Thoracic aorta (tissue), 2 donors: ENCODE results near the gene KIAA1217. TPM values are rescaled to one million over a fixed set of nuclear protein-coding genes. Genes with fewer than 3 reads are reported as not detected.
"Not testable (repeated sequence)": the region's sequence is repeated elsewhere in the genome, so short reads cannot be mapped to it uniquely, and the experiment has no call there.

Source experiments
- ATAC-seq: fragments of 150-250 bp; one replicate; pipeline ENCODE4 v1.8.0; 2017; ENCODE audit warnings: low read depth; ENCODE audit not compliant: insufficient number of reproducible peaks, low FRiP score
- DNase-seq: peaks from one replicate; pipeline ENCODE4 v3.0.0-alpha.2; 2020; ENCODE audit warnings: low spot score
- H3K27ac ChIP-seq, 2 donors: fragments of 200-600 bp; sonication (generic); 1 replicate in 1 of 2; 2 replicates in 1 of 2; pipeline ENCODE4 v1.5.1; 2016; ENCODE audit warnings: mild to moderate bottlenecking in 2 of 2, moderate library complexity in 2 of 2
- H3K27me3 ChIP-seq: fragments of 200-600 bp; sonication (generic); replicated peaks from 2 replicates; pipeline ENCODE4 v1.6.0; 2016; ENCODE audit warnings: mild to moderate bottlenecking; ENCODE audit not compliant: insufficient read depth
- H3K36me3 ChIP-seq: fragments of 200-600 bp; sonication (generic); one replicate; pipeline ENCODE4 v1.5.1; 2016
- H3K4me1 ChIP-seq, 2 donors: fragments of 200-600 bp; sonication (generic); 1 replicate in 1 of 2; 2 replicates in 1 of 2; pipeline versions ENCODE4 v1.5.1 to v1.6.0; 2016; ENCODE audit warnings: low read depth in 2 of 2, mild to moderate bottlenecking in 1 of 2; ENCODE audit not compliant: control insufficient read depth in 1 of 2
- H3K4me3 ChIP-seq: fragments of 200-600 bp; sonication (generic); 2 replicates; pipeline ENCODE4 v1.5.1; 2016; ENCODE audit warnings: mild to moderate bottlenecking
- H3K9me3 ChIP-seq: fragments of 200-600 bp; sonication (generic); 2 replicates; pipeline ENCODE4 v1.5.1; 2016
- total RNA-seq, 2 donors: library from RNA; depleted of rRNA; stranded (reverse); fragments of >200 nt; gene quantifications; one replicate each; pipeline versions ENCODE4 v1.1.0 to v1.2.3, GENCODE V29; 2016
- TF ChIP-seq, protein P1 (sequence below): fragments of 200-600 bp; sonication (generic); IDR thresholded peaks from one replicate; pipeline ENCODE4 v1.5.1; 2019; ENCODE audit warnings: antibody characterized with exemption

KIAA1217 gene
- total RNA-seq, 2 donors from 2014 or later = 15.2 to 15.6 TPM

DNA sequence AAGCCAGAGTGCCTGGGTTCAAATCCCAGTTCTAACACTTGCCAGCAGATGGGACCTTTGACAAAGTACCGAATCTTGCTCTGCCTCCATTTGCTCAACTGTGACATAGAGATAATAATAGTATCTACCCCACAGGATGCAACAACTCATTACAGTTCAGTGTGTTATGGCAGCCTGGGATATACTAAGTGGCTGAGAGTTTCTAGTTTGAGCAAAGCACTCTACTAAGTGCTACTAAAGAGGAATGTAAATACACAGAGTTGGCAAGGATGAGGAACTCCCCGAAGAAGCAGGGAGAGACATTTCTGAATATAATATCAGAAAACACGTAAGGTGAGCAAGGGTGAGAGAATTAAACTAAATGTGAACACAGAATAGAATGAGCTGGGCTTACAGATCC is 271.5 kb downstream of the KIAA1217 start:
- Histone ChIP-seq H3K4me3 (no peak overlapping the region), H3K36me3 (no peaks in the 10 kb centered on the region), H3K27me3 (no peaks in the 10 kb centered on the region), H3K9me3 (no peaks in the 10 kb centered on the region), H3K27ac (no peak overlapping the region), H3K4me1 (peaks cover 0 to 3% of the 10 kb centered on the region in 2 donors)
- ATAC-seq (no peak), DNase-seq (no peak)
- TF ChIP-seq, protein P1, sequence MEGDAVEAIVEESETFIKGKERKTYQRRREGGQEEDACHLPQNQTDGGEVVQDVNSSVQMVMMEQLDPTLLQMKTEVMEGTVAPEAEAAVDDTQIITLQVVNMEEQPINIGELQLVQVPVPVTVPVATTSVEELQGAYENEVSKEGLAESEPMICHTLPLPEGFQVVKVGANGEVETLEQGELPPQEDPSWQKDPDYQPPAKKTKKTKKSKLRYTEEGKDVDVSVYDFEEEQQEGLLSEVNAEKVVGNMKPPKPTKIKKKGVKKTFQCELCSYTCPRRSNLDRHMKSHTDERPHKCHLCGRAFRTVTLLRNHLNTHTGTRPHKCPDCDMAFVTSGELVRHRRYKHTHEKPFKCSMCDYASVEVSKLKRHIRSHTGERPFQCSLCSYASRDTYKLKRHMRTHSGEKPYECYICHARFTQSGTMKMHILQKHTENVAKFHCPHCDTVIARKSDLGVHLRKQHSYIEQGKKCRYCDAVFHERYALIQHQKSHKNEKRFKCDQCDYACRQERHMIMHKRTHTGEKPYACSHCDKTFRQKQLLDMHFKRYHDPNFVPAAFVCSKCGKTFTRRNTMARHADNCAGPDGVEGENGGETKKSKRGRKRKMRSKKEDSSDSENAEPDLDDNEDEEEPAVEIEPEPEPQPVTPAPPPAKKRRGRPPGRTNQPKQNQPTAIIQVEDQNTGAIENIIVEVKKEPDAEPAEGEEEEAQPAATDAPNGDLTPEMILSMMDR = no peak

DNA sequence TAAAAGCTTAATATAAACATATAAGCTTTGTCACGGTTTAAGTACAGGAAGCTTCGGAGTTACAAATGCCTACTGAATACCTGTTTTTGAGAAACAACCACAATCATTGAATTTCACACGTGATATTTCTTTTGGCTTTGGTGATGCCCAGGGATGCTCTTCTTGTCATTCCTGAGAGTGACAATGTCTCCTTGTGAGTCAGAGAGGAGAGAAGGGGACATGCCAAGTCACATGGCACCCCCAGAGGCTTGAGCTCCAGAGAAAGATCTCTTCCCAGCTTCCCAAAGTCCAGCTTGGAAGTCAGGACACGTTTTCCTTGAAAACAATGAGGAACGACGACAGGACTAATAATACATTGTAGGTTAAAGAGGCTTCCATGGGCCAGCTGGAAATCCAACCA is 272.3 kb downstream of the KIAA1217 start:
- Histone ChIP-seq H3K4me3 (no peak overlapping the region), H3K27me3 (no peaks in the 10 kb centered on the region), H3K27ac (no peak overlapping the region), H3K9me3 (no peaks in the 10 kb centered on the region), H3K36me3 (no peaks in the 10 kb centered on the region), H3K4me1 (peaks cover 0 to 3% of the 10 kb centered on the region in 2 donors)
- no peak for DNase-seq
- ATAC-seq = no peak
- TF ChIP-seq, protein P1 = no peak

DNA sequence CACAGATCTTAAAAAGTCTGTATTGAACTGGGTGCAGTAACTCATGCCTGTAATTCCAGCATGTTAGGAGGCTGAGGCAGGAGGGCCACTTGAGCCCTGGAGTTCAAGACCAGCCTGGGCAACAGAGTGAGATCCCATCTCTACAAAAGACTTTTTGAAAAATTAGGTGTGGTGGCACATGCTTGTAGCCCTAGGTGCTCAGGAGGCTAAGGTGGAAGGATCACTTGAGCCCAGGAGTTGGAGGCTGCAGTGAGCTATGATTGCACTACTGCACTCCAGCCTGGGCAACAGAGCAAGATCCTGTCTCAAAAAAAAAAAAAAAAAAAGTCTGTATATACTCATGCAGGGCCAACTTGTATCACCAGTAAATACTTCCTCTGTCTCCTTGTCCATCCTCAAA is 273.8 kb downstream of the KIAA1217 start:
- DNase-seq, H3K4me1 ChIP-seq, H3K9me3 ChIP-seq, H3K27ac ChIP-seq, H3K36me3 ChIP-seq, H3K4me3 ChIP-seq, ATAC-seq, H3K27me3 ChIP-seq: not testable (repeated sequence)

DNA sequence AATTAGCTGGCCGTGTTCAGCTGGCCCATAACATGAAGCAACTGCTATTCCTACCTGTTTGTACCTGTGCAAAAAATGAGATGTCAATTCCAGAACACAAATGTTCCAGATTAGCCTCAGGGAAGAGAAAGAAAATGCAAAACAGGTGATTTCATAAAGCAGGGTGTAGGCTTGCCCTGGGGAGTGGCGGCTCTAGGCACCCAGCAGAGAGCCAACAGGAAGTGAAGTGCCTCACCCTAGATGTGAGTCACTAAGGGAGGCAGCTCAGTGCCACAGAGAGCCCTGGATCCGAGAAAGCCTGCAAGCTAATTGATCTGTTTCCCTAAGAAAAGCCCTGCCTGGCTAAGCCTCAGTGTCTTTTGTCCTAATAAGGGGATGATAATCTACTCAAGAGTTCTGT is 274.8 kb downstream of the KIAA1217 start:
- no peaks in the 10 kb centered on the region for H3K36me3 ChIP-seq
- H3K4me3 ChIP-seq = no peak overlapping the region
- peak; percentile 52 for ATAC-seq
- no peaks in the 10 kb centered on the region for H3K27me3 ChIP-seq
- peaks cover 0 to 3% of the 10 kb centered on the region in 2 donors for H3K4me1 ChIP-seq
- no peaks in the 10 kb centered on the region for H3K9me3 ChIP-seq
- DNase-seq = no peak
- H3K27ac ChIP-seq = no peak overlapping the region
- TF ChIP-seq, protein P1 = no peak

DNA sequence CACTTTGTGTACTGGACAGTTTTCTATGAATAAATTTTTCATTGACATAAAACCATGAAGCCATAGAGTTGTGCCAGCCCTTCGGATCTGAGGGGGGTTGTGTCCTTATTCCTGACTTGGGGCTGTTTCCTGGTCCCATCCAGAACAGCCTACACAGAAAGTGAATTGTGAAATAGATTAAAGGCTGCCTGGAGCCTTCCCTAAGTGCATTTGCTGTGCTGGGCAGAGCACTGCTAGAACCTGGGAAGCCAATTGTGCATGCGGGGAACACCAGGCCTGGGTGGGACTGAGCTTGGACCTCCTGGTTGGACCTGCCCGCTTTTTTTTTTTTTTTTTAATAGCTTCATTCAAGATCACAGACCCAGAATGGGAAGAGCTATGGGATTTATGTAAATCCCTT is 275.8 kb downstream of the KIAA1217 start:
- H3K4me1 ChIP-seq = peaks cover 0 to 3% of the 10 kb centered on the region in 2 donors
- no peaks in the 10 kb centered on the region for H3K27me3 ChIP-seq
- no peak for DNase-seq
- no peak overlapping the region for H3K4me3 ChIP-seq
- ATAC-seq = no peak
- no peaks in the 10 kb centered on the region for H3K36me3 ChIP-seq
- no peaks in the 10 kb centered on the region for H3K9me3 ChIP-seq
- TF ChIP-seq, protein P1 = no peak
- no peak overlapping the region for H3K27ac ChIP-seq

DNA sequence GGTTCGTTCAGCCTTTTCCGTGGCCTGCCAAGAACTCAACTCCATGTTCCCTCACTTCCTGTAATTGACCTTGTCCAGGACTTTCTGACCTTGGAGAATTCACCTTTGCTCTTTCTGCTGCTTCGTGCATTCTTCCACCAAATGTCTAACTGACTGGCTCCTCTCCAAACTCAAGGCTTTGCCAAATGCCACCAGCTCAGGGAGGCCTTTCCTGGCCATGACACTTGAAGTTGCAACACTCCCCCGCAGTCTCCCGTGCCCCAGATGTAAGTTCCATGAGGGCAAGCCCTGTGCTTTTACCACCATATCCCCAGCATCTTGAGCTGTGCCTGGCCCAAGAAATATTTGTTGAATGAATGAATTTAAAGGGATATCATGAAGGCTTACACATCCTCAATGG is 276.4 kb downstream of the KIAA1217 start:
- Histone ChIP-seq H3K4me1 (peaks cover 0 to 3% of the 10 kb centered on the region in 2 donors), H3K36me3 (no peaks in the 10 kb centered on the region), H3K27me3 (no peaks in the 10 kb centered on the region), H3K9me3 (no peaks in the 10 kb centered on the region), H3K4me3 (no peak overlapping the region), H3K27ac (no peak overlapping the region)
- TF ChIP-seq, protein P1 = no peak
- ATAC-seq (no peak), DNase-seq (no peak)
